Smooth muscle cell of the brain vasculature (primary cell): ENCODE data around the gene PHACTR3.
"Not testable (repeated sequence)": the region's sequence is repeated elsewhere in the genome, so short reads cannot be mapped to it uniquely, and the experiment has no call there.

Experiments used
- DNase-seq: peaks from one replicate; pipeline ENCODE4 v3.0.0-alpha.2; 2012; ENCODE audit warnings: low read depth, low spot score

The PHACTR3 gene

DNA sequence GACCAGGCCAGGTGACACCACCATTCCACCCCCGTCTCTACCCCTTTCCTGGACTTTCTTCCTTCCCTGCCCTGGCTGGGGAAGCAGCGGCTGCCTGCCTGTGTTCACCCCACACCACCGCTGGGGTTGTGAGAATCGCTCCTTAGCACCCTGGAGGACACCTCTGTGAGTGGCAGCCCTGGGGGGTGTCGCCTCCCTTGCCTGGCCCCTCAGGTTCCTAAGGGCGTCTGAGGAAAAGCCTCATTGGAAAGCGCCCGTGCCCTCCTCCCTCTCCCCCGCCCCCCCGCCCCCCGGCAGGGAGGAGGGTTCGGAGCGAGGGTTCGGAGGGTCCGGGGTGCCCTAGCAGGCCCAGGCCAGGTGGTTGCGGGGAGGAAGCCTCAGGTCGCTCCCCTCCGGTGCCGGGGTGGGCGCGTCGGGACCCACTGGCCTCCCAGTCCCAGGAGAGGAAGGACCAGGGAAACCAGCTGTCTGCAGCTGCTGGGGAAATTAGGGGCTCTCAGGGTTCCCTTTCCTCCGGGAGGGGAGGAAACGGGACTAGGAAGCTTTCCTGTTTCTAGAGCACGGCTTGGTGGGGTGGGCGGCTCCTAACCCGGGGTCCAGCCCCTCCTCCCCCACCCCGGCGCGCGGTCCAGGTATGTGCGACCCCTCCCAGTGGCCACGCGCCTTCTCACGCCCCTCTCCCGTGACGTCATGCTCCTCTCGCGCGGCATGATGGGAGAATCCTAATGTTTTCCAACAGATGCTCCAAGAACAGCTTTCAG lies at the start of gene PHACTR3:
Gene PHACTR3, plus strand, starts transcription at position 760 of the 761 bp plus-strand sequence. CDS start 475 bp downstream, outside the sequence.
- no peak for DNase-seq

- not testable (repeated sequence) for DNase-seq
Measured at GRCh38 chr20:59557733-59558529, 46.4 kb upstream of the PHACTR3 start.

GRCh38 chr20:59559024-59559817 lies 45.1 kb upstream of the PHACTR3 start:
- no peak for DNase-seq

DNA sequence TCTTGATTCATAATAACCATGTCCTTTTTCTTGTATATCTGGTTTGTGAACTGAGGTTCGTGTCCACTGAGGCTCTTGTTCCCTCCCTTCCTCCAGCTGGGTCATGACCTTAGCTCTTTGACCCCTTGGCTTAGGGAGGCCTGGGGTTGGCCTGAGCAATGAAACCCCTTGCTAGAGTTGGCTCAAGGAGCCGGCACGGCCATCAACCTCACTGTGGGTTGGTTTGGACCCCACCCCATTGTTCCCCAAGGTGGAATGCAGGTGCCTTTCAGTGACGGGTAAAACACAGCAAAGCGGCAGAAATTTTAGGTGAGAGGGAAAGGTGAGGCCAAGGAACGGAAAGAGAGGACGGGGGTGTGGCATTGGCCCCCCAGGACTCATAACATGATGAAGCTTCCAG lies 44.5 kb upstream of the PHACTR3 start:
- no peak for DNase-seq

DNA sequence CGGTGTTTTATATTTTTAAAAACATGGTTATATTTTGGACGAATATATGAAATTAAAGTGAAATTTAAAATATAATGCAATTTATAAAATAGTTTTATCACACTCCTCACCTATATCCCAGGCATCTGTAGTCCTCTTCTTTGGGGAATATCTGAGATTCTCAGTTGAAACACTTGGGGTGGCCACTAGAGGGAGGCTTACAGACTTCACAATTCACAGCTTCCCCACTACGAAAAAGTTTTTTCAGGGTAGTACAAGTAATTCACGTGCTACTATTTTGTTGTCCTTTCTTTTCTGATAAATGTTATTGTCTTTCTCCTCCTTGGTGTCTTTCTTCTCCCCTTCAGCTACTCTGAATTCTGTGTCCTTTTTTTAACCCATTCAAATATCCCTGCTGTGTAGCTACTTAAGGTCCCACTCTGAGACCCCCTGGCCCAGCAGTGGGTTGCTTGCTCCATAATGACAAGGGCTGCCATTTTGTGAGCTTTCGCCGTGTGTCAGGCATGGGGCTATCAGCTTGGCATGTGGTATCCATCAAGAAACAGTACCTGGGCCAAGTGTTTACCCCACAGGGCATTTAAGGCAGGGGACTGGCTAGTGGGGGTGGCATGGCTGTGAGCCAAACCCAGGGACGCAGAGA lies 43.6 kb upstream of the PHACTR3 start:
- DNase-seq: no peak

DNA sequence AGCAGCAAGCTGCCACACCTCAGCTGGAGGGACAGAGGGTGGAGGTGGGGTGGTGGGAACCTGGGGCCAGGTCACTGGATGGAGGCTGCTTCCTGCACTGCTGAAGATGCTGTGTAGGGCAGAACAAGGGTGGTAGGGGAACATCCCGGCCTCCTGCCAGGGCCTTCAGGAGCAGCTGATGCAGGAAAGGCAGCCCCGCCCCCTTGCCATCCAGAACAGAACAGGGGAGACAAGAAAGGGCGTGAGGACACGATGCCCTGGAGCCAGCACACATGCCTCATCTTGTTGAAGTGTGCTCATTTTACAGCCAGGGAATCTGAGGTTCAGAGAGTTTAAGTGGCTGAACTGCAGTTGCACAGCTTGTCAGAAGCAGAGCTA lies 43.1 kb upstream of the PHACTR3 start:
- DNase-seq: no peak

DNA sequence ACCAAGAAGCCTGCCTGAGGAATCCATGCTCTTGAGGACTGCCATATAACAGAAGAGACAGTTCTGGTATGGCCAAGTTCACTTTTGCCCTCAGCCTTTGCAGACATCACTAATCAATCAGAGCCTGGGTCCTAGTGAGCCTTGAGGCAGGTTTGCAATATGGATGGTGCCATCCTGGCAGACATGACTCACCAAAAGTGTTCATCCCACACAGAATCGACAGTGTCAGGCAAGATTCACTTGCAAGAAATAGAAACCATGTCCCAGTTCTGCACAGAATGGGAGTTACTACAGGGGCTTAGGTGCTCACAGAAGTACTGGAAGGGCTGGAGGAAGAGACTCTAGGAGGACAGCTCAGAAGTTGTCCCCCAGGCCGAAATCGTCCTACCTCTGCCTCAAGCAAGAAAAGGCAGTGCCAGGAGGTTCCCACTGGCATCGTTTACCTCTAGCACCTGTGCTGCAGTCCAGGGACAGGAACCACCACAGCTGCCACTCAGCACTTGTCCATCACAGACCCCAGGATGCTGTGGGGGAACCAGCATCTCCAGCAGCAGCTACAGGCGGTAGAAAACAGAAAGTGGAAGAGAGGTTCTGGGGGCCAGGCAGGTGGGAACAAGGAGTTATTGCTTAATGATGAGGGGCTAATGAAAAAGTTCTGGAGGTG lies 42.6 kb upstream of the PHACTR3 start:
- no peak for DNase-seq

GRCh38 chr20:59564171-59564570 lies 40.2 kb upstream of the PHACTR3 start:
- DNase-seq: no peak

DNA sequence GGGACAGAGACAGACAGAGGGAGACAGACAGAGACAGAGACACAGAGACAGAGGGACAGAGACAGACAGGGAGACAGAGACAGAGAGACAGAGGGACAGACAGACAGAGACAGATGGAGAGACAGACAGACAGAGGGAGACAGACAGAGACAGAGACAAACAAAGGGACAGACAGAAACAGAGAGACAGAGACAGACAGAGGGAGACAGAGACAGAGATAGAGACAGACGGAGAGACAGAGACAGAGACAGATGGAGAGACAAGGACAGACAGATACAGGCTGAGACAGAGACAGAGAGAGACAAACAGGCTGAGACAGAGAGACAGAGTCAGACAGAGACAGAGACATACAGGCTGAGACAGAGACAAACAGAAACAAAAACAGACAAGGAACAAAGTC lies 39.4 kb upstream of the PHACTR3 start:
- no peak for DNase-seq

DNA sequence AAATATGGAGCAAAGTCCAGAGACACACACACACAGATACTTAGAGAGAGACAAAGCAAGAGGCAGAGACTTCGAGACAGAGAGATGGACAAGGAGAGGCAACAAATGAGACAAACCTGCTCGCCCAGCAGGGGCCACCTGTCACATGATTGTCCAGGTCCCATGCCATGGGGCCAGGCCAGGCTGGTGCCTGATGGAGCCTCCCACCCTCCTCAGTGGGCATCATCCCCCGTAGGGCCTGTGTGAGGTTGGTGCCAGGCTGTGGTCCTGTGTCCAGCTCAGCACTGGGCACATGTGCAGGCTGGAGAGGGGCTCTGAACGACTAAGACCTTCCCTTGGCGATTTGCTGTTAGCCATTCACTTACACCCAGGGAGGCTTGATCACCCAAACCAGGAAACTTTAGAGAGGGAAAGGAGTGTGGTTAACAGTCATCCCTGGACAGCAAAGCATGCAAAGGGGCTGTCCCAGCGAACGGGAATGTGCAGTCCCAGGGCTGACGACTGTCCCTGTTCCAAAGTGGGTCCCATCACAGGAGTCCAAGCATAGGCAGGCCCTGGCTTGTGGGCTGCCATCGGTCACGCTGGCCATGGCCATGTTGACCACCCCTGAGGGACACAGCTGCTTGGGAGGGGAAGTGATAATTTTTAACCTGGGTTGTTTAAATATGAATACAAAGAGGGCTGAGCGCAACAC lies 38.4 kb upstream of the PHACTR3 start:
- DNase-seq: no peak

- DNase-seq: no peak
Measured at GRCh38 chr20:59566631-59567524, 37.5 kb upstream of the PHACTR3 start.

DNA sequence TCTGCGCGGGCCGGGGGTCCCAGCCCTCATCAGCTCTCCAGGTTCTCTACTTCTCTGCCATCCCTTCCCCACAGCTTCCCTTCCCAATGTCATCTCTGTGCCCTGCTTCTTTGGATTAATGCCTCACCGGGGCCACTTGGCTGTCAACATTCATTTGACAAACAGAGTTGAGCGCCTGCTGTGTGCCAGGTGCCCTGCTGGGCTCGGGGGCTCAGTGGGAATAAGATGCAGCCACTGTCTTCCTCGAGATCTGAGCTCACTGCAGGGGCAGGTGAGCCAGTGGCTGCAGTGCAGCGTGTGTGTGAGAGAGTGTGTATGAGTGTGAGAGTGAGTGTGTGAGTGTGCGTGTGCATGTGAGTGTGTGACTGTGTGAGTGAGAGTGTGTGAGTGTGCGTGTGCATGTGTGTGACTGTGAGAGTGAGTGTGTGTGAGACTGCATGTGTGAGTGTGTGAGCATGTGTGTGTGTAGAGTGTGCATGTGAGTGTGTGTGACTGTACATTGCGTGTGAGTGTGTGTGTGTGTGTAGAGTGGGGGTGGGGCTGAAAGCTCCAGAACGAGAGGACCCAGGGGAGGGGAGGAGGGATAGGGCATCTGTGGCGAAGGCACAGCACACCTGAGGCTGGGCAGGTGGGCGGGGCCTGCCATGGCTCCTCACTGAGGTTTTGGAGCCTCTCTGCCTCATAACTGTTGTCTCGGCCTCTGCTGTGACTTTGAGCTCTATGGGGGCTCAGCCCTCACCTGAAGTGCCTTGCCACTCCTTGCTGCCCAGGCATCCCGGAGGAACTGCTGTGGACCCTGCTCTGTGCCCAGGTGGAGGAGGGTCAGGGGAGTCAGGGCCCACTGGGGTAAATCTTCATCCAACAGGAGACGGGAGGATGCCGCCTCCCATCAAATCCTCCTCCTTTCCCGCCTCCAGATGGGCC lies 36.5 kb upstream of the PHACTR3 start:
- no peak for DNase-seq

DNA sequence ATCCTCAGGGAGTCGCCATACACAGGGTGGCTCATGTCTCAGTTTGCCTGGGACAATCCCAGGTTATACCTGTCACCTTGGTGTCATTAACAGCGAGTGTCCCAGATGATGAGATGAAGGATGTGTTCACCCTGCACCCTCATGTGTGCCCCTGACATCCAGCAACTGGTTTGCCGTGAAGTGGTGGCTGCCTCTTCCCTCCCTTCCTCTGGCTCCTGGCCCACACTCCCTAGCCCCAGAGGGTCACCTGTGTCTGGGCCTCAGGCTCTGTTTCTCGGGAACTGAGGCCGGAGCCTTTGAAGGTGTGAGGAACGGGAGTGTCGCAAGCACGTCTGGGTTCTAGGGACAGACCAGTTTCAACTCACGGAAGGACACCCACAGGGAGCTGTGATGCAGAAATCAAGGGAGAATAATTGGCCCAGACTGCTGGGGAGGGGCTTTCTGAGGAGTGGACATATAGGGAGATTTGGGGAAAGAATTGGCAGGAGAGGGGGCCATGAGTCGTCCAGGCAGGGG lies 35.8 kb upstream of the PHACTR3 start:
- no peak for DNase-seq

GRCh38 chr20:59569305-59569704 lies 35.0 kb upstream of the PHACTR3 start:
- DNase-seq: no peak

DNA sequence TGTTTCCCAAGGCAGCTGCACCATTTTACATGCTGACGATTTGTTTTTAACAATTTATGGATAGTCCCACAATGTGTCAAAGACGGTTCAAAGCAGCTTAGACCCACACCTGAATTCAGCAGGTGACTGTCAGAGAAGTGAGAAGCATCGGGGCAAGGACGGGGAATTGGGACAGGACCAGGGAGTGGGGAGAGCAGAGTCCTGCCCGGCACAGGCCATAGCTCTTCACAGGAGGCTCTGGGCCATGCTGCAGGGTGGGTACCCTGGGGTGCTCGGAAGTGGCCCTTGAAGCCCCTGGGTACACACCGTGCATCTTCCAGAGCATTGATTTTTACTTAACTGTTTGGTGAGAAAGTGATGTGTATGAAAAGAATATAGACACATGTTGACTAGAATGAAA lies 33.2 kb upstream of the PHACTR3 start:
- no peak for DNase-seq

GRCh38 chr20:59571551-59572314 lies 32.6 kb upstream of the PHACTR3 start:
- no peak for DNase-seq

GRCh38 chr20:59572515-59572914 lies 31.8 kb upstream of the PHACTR3 start:
- DNase-seq: no peak
